ENCODE results near the gene DCPS.
A peak's percentile ranks its signal among the peaks of the same experiment; 100 is the strongest.
"Not testable (repeated sequence)": the region's sequence is repeated elsewhere in the genome, so short reads cannot be mapped to it uniquely, and the experiment has no call there.

DCPS gene

GRCh38 chr11:126303623-126304456, at the start of gene DCPS:
Gene DCPS, plus strand, starts transcription at chr11:126304060. Its CDS starts 21 bp downstream, at chr11:126304081.
- Histone ChIP-seq H3K9ac (ENCODE audit: insufficient read length) (peak within 1 kb of the TSS; percentile 95), H3K36me3 (ENCODE audit: insufficient read depth, low read length) (no peaks in the 10 kb centered on the region), H3K4me3 (peak within 1 kb of the TSS; percentile 90), H3K9me3 (ENCODE audit: low read depth, low read length) (no peaks in the 10 kb centered on the region), H3K27ac (peak within 1 kb of the TSS; percentile 65)
- TF ChIP-seq FOXP2 (optimal IDR thresholded peaks at IDR 0.05; ENCODE audit: control extremely low read depth, extremely low read length, insufficient read depth) (no peak), POLR2AphosphoS5 (IDR thresholded peaks at IDR 0.05; ENCODE audit: borderline replicate concordance, low read depth, low read length) (peak; percentile 89)
- peak; percentile 24 for DNase-seq (ENCODE audit: low read depth, low spot score)

GRCh38 chr11:126254819-126255218, 49.0 kb upstream of the DCPS start:
- Histone ChIP-seq H3K9ac (ENCODE audit: insufficient read length) (no peak overlapping the region), H3K9me3 (ENCODE audit: low read depth, low read length) (no peaks in the 10 kb centered on the region), H3K4me3 (no peak overlapping the region), H3K27ac (no peak overlapping the region), H3K36me3 (ENCODE audit: insufficient read depth, low read length) (peaks cover 33% of the 10 kb centered on the region)
- DNase-seq (ENCODE audit: low read depth, low spot score), result no peak
- TF ChIP-seq POLR2AphosphoS5 (IDR thresholded peaks at IDR 0.05; ENCODE audit: borderline replicate concordance, low read depth, low read length) (no peak), EZH2 (IDR thresholded peaks at IDR 0.05) (no peak), FOXP2 (optimal IDR thresholded peaks at IDR 0.05; ENCODE audit: control extremely low read depth, extremely low read length, insufficient read depth) (no peak)

GRCh38 chr11:126255507-126255906, 48.4 kb upstream of the DCPS start:
- not testable (repeated sequence) for DNase-seq (ENCODE audit: low read depth, low spot score); H3K4me3 ChIP-seq; H3K9ac ChIP-seq (ENCODE audit: insufficient read length); H3K9me3 ChIP-seq (ENCODE audit: low read depth, low read length); H3K27ac ChIP-seq
- peaks cover 33% of the 10 kb centered on the region for H3K36me3 ChIP-seq (ENCODE audit: insufficient read depth, low read length)

- H3K36me3 ChIP-seq (ENCODE audit: insufficient read depth, low read length), result peaks cover 34% of the 10 kb centered on the region
- TF ChIP-seq POLR2AphosphoS5 (IDR thresholded peaks at IDR 0.05; ENCODE audit: borderline replicate concordance, low read depth, low read length), result no peak
- TF ChIP-seq FOXP2 (optimal IDR thresholded peaks at IDR 0.05; ENCODE audit: control extremely low read depth, extremely low read length, insufficient read depth), result no peak
- no peak for TF ChIP-seq EZH2 (IDR thresholded peaks at IDR 0.05)
Measured at GRCh38 chr11:126256216-126256615, 47.6 kb upstream of the DCPS start.

GRCh38 chr11:126257144-126257543, 46.7 kb upstream of the DCPS start:
- DNase-seq (ENCODE audit: low read depth, low spot score), result no peak
- Histone ChIP-seq H3K27ac (no peak overlapping the region), H3K9ac (ENCODE audit: insufficient read length) (no peak overlapping the region), H3K4me3 (no peak overlapping the region), H3K36me3 (ENCODE audit: insufficient read depth, low read length) (peaks cover 42% of the 10 kb centered on the region), H3K9me3 (ENCODE audit: low read depth, low read length) (no peaks in the 10 kb centered on the region)
- TF ChIP-seq FOXP2 (optimal IDR thresholded peaks at IDR 0.05; ENCODE audit: control extremely low read depth, extremely low read length, insufficient read depth) (no peak), EZH2 (IDR thresholded peaks at IDR 0.05) (no peak), POLR2AphosphoS5 (IDR thresholded peaks at IDR 0.05; ENCODE audit: borderline replicate concordance, low read depth, low read length) (no peak)

More at GRCh38 chr11:126256216-126256615, 47.6 kb upstream of the DCPS start:
- no peaks in the 10 kb centered on the region for H3K9me3 ChIP-seq (ENCODE audit: low read depth, low read length)
- H3K4me3 ChIP-seq, result no peak overlapping the region
- H3K9ac ChIP-seq (ENCODE audit: insufficient read length), result no peak overlapping the region
- no peak for DNase-seq (ENCODE audit: low read depth, low spot score)
- H3K27ac ChIP-seq, result no peak overlapping the region

GRCh38 chr11:126257764-126258163, 46.1 kb upstream of the DCPS start:
- H3K36me3 ChIP-seq (ENCODE audit: insufficient read depth, low read length), result peaks cover 47% of the 10 kb centered on the region
- no peak for TF ChIP-seq EZH2 (IDR thresholded peaks at IDR 0.05)
- TF ChIP-seq FOXP2 (optimal IDR thresholded peaks at IDR 0.05; ENCODE audit: control extremely low read depth, extremely low read length, insufficient read depth), result no peak
- TF ChIP-seq POLR2AphosphoS5 (IDR thresholded peaks at IDR 0.05; ENCODE audit: borderline replicate concordance, low read depth, low read length), result no peak
- no peak for DNase-seq (ENCODE audit: low read depth, low spot score)
- no peaks in the 10 kb centered on the region for H3K9me3 ChIP-seq (ENCODE audit: low read depth, low read length)
- no peak overlapping the region for H3K4me3 ChIP-seq
- H3K27ac ChIP-seq, result no peak overlapping the region
- no peak overlapping the region for H3K9ac ChIP-seq (ENCODE audit: insufficient read length)

GRCh38 chr11:126262216-126262615, 41.6 kb upstream of the DCPS start:
- Histone ChIP-seq H3K9me3 (ENCODE audit: low read depth, low read length) (no peaks in the 10 kb centered on the region), H3K27ac (no peak overlapping the region), H3K36me3 (ENCODE audit: insufficient read depth, low read length) (peaks cover 71% of the 10 kb centered on the region), H3K9ac (ENCODE audit: insufficient read length) (no peak overlapping the region), H3K4me3 (no peak overlapping the region)
- TF ChIP-seq POLR2AphosphoS5 (IDR thresholded peaks at IDR 0.05; ENCODE audit: borderline replicate concordance, low read depth, low read length), result no peak
- TF ChIP-seq FOXP2 (optimal IDR thresholded peaks at IDR 0.05; ENCODE audit: control extremely low read depth, extremely low read length, insufficient read depth), result no peak
- no peak for TF ChIP-seq EZH2 (IDR thresholded peaks at IDR 0.05)
- DNase-seq (ENCODE audit: low read depth, low spot score), result no peak

- H3K4me3 ChIP-seq, result no peak overlapping the region
- H3K9ac ChIP-seq (ENCODE audit: insufficient read length), result no peak overlapping the region
- TF ChIP-seq EZH2 (IDR thresholded peaks at IDR 0.05) (no peak), FOXP2 (optimal IDR thresholded peaks at IDR 0.05; ENCODE audit: control extremely low read depth, extremely low read length, insufficient read depth) (no peak)
- DNase-seq (ENCODE audit: low read depth, low spot score), result no peak
- no peak overlapping the region for H3K27ac ChIP-seq
- peaks cover 71% of the 10 kb centered on the region for H3K36me3 ChIP-seq (ENCODE audit: insufficient read depth, low read length)
- H3K9me3 ChIP-seq (ENCODE audit: low read depth, low read length), result no peaks in the 10 kb centered on the region
Measured at GRCh38 chr11:126263489-126263888, 40.4 kb upstream of the DCPS start.

GRCh38 chr11:126265811-126266210, 38.0 kb upstream of the DCPS start:
- TF ChIP-seq FOXP2 (optimal IDR thresholded peaks at IDR 0.05; ENCODE audit: control extremely low read depth, extremely low read length, insufficient read depth), result no peak
- no peak; the same call in 1 of the 2 replicates for TF ChIP-seq POLR2AphosphoS5 (IDR thresholded peaks at IDR 0.05; ENCODE audit: borderline replicate concordance, low read depth, low read length)
- TF ChIP-seq EZH2 (IDR thresholded peaks at IDR 0.05), result no peak
- H3K4me3 ChIP-seq, result no peak overlapping the region
- DNase-seq (ENCODE audit: low read depth, low spot score), result no peak
- no peak overlapping the region for H3K27ac ChIP-seq
- H3K9me3 ChIP-seq (ENCODE audit: low read depth, low read length), result no peaks in the 10 kb centered on the region
- H3K9ac ChIP-seq (ENCODE audit: insufficient read length), result no peak overlapping the region
- peaks cover 68% of the 10 kb centered on the region for H3K36me3 ChIP-seq (ENCODE audit: insufficient read depth, low read length)
